HepG2 (cell line): Measurements from ENCODE around the gene DHFR2. TPM values are rescaled to one million over a fixed set of nuclear protein-coding genes. Genes with fewer than 3 reads are reported as not detected.

ENCODE experiments used
- ATAC-seq: fragments of 200-7000 bp; cut with Tn5 transposase; 3 replicates; pipeline ENCODE4 v1.9.1; 2020; ENCODE audit warnings: mild to moderate bottlenecking, moderate library complexity
- BruUV-seq: library from RNA; stranded (reverse); fragments of 400-500 nt; replicated peaks from 2 replicates; lab custom pipeline; 2021; lab: Mats Ljungman, UMichigan
- CTCF ChIA-PET: fragments of 300-600 bp; formaldehyde crosslinking; extraction: SDS; loops from one replicate; lab custom pipeline; 2021; ENCODE audit warnings: low total read pairs, inconsistent platforms, low intra/inter-chr PET ratio; lab: Yijun Ruan, JAX
- POLR2A ChIA-PET: fragments of 350-600 bp; sonication (Branson Sonifier 250); formaldehyde crosslinking; loops from one replicate; lab custom pipeline; 2020; ENCODE audit warnings: antibody characterized with exemption, inconsistent platforms; lab: Yijun Ruan, JAX
- DNase-seq: peaks from one replicate; pipeline ENCODE4 v3.0.0-alpha.2; 2015; ENCODE audit warnings: low spot score
- FAIRE-seq: peaks from 3 replicates; lab custom pipeline; 2011; peaks lifted over from hg19 to GRCh38; lab: Jason Lieb, UNC
- H2AFZ ChIP-seq: one replicate; pipeline ENCODE4 v1.6.1; 2011; ENCODE audit warnings: low read length, inconsistent platforms
- H3K27ac ChIP-seq: fragments of 300-600 bp; 3 replicates; pipeline ENCODE4 v1.8.0; 2011; ENCODE audit warnings: mixed run types, mild to moderate bottlenecking, mixed read lengths, low read length, inconsistent platforms; ENCODE audit not compliant: insufficient read depth; ENCODE audit errors: extremely low read length
- H3K27me3 ChIP-seq, 2 experiments: fragments of 200-600 bp in 1 of 2; 2 replicates in 1 of 2; 3 replicates in 1 of 2; pipeline versions ENCODE4 v1.6.0 to v1.8.0; 2011; ENCODE audit warnings: low read length in 2 of 2, mild to moderate bottlenecking in 2 of 2, moderate library complexity in 2 of 2, inconsistent platforms in 1 of 2; ENCODE audit not compliant: insufficient read depth in 2 of 2, control insufficient read depth in 1 of 2
- H3K36me3 ChIP-seq, 2 experiments: fragments of 200-600 bp in 1 of 2; replicated peaks in 1 of 2; 2 replicates in 1 of 2; 3 replicates in 1 of 2; pipeline versions ENCODE4 v1.5.1 to v1.8.0; 2011; ENCODE audit warnings: low read length in 2 of 2, inconsistent platforms in 1 of 2; ENCODE audit not compliant: insufficient read depth in 2 of 2, control insufficient read depth in 1 of 2
- H3K4me1 ChIP-seq: 2 replicates; pipeline ENCODE4 v1.5.1; 2012; ENCODE audit warnings: low read length, inconsistent platforms; ENCODE audit not compliant: insufficient read depth
- H3K4me2 ChIP-seq: 2 replicates; pipeline ENCODE4 v1.6.0; 2011; ENCODE audit warnings: low read depth, low read length, inconsistent platforms
- H3K4me3 ChIP-seq, 3 experiments: fragments of 200-600 bp in 1 of 3; sonication (generic), shearing (Covaris generic) in 1 of 3; replicated peaks in 1 of 3; 2 replicates each; pipeline ENCODE4 v1.5.1; 2011 to 2016; ENCODE audit warnings: low read length in 3 of 3, inconsistent platforms in 2 of 3, low read depth in 2 of 3, mild to moderate bottlenecking in 2 of 3, control low read depth in 1 of 3, mixed read lengths in 1 of 3; ENCODE audit not compliant: insufficient read depth in 1 of 3
- H3K79me2 ChIP-seq: one replicate; pipeline ENCODE4 v1.6.1; 2011; ENCODE audit warnings: low read length, inconsistent platforms; ENCODE audit not compliant: insufficient read depth
- H3K9ac ChIP-seq: 2 replicates; pipeline ENCODE4 v1.6.0; 2011; ENCODE audit warnings: mild to moderate bottlenecking, low read depth, low read length, inconsistent platforms; ENCODE audit not compliant: insufficient read depth
- H3K9me3 ChIP-seq: 2 replicates; pipeline ENCODE4 v1.5.1; 2012; ENCODE audit warnings: mild to moderate bottlenecking, low read length
- H4K20me1 ChIP-seq: 2 replicates; pipeline ENCODE4 v1.6.0; 2011; ENCODE audit warnings: inconsistent platforms, mild to moderate bottlenecking, low read length, moderate library complexity; ENCODE audit not compliant: insufficient read depth
- CENPT ChIP-seq: sonication (generic); formaldehyde crosslinking; IDR thresholded peaks from 2 replicates; pipeline ENCODE4 v1.8.0; 2022; ENCODE audit warnings: low read depth, mild to moderate bottlenecking, moderate library complexity, missing genetic modification reagents
- DDIT3 ChIP-seq: sonication (generic); formaldehyde crosslinking; IDR thresholded peaks from 2 replicates; pipeline ENCODE4 v1.4.0; 2020; ENCODE audit warnings: mild to moderate bottlenecking, missing genetic modification reagents
- IRX3 ChIP-seq: sonication (generic); formaldehyde crosslinking; IDR thresholded peaks from 2 replicates; pipeline ENCODE4 v1.8.1; 2023; ENCODE audit warnings: mild to moderate bottlenecking, low read depth, missing genetic modification reagents, borderline replicate concordance
- MLLT10 ChIP-seq: sonication (generic); formaldehyde crosslinking; IDR thresholded peaks from 2 replicates; pipeline ENCODE4 v1.4.0; 2020; ENCODE audit warnings: missing genetic modification reagents
- NR2F6 ChIP-seq, 2 experiments: IDR thresholded peaks; 2 replicates each; pipeline ENCODE4 v1.6.1; 2016; ENCODE audit warnings: antibody characterized with exemption in 1 of 2, mild to moderate bottlenecking in 1 of 2
- POLR2AphosphoS2 ChIP-seq: IDR thresholded peaks from 2 replicates; pipeline ENCODE4 v1.6.1; 2011; ENCODE audit warnings: low read depth, low read length, improper control_type of control experiment
- REXO4 ChIP-seq: sonication (generic); formaldehyde crosslinking; IDR thresholded peaks from 2 replicates; pipeline ENCODE4 v1.8.0; 2022; ENCODE audit warnings: missing genetic modification reagents, mild to moderate bottlenecking, borderline replicate concordance
- ZC3H13 ChIP-seq: sonication (generic); formaldehyde crosslinking; IDR thresholded peaks from 2 replicates; pipeline ENCODE4 v1.8.1; 2023; ENCODE audit warnings: mild to moderate bottlenecking, missing genetic modification reagents, moderate library complexity
- ZNF598 ChIP-seq: sonication (generic); formaldehyde crosslinking; IDR thresholded peaks from 2 replicates; pipeline ENCODE4 v1.5.1; 2020; ENCODE audit warnings: mild to moderate bottlenecking, missing genetic modification reagents, borderline replicate concordance
- ZNF766 ChIP-seq: sonication (generic); formaldehyde crosslinking; IDR thresholded peaks from 2 replicates; pipeline ENCODE4 v1.5.0; 2020; ENCODE audit warnings: missing genetic modification reagents, borderline replicate concordance
- ZNF839 ChIP-seq: sonication (generic); formaldehyde crosslinking; IDR thresholded peaks from 2 replicates; pipeline ENCODE4 v1.4.0; 2020; ENCODE audit warnings: missing genetic modification reagents, mild to moderate bottlenecking, borderline replicate concordance
- ZSCAN22 ChIP-seq: sonication (generic); formaldehyde crosslinking; IDR thresholded peaks from 2 replicates; pipeline ENCODE4 v1.4.0; 2020; ENCODE audit warnings: mild to moderate bottlenecking, missing genetic modification reagents
- ZSCAN30 ChIP-seq: sonication (generic); formaldehyde crosslinking; IDR thresholded peaks from 2 replicates; pipeline ENCODE4 v1.5.0; 2020; ENCODE audit warnings: mild to moderate bottlenecking, missing genetic modification reagents
- WGBS: methylation state at CpG from one replicate; pipeline ENCODE4 v1.1.6; 2017; ENCODE audit warnings: low lambda C conversion rate; 5-methylcytosine and 5-hydroxymethylcytosine counted together
- in situ Hi-C: cut with HindIII; loops from 2 replicates; pipeline ENCODE4 v1.10.0; 2017; ENCODE audit warnings: low pct_unique_long_range_greater_than_20kb; ENCODE audit not compliant: extremely low pct_ligation_motif_present
- intact Hi-C: fragments of 100-400 bp; cut with micrococcal nuclease; formaldehyde crosslinking; loops from one replicate; pipeline ENCODE4 v1.10.0; 2022; ENCODE audit not compliant: unreplicated experiment
- polyA plus RNA-seq, 8 experiments: library from polyadenylated mRNA; depleted of rRNA in 3 of 8; stranded (reverse) in 7 of 8; unstranded in 1 of 8; fragments of >200 nt; fragmentation: Illumina TruSeq in 4 of 8; extraction: Trizol in 4 of 8; gene quantifications; 2 replicates each; pipeline versions ENCODE4 v1.2.1 to v1.2.3, GENCODE V29; 2011 to 2016; ENCODE audit warnings: low read depth in 4 of 8, missing spikeins in 1 of 8, mixed read lengths in 1 of 8; ENCODE audit not compliant: insufficient read depth in 1 of 8
- total RNA-seq, 5 experiments: library from RNA; depleted of rRNA; stranded (reverse); fragments of >200 nt; fragmentation: Illumina TruSeq; extraction: Trizol; gene quantifications; 2 replicates each; pipeline ENCODE4 v1.2.3, GENCODE V29; 2016; ENCODE audit warnings: low read depth in 1 of 5
- TF ChIP-seq, protein P1 (sequence below): sonication (generic); formaldehyde crosslinking; IDR thresholded peaks from 2 replicates; pipeline ENCODE4 v1.4.0; 2020; ENCODE audit warnings: missing genetic modification reagents, borderline replicate concordance
- TF ChIP-seq, protein P2 (sequence below): sonication (generic); formaldehyde crosslinking; conservative IDR thresholded peaks from 2 replicates; pipeline ENCODE4 v1.8.0; 2022; ENCODE audit warnings: low read depth, missing genetic modification reagents

DHFR2 gene
- total and polyA plus RNA-seq, 2 of the 13 experiments (the other 11 are each of a cell fraction or from before 2014, with no cell fraction given): 1.4 to 4.6 TPM

DNA sequence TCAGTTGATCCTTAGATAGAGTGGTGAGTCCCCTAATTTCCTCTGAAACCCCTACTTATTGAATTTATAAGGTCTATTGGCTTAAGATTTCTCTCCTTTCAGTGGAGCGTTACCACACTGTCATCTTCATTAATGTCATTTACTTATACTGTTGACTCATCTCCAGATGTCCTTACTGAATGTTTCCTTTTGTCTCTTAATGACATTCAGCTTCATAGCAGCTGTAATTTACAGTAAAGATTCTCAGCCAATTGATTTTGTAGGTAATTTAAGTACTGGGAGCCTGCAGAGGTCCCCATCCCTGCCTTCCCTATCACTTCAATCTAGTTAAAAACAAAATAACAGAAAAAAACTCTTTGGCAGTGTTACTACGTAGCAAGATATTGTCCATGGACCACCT lies 53.1 kb downstream of the DHFR2 start:
- H2AFZ ChIP-seq: no peak overlapping the region
- in situ Hi-C loops (loop anchor here (10.0 kb wide), 1 partner anchor 55 kb away; the partner anchor contains the start of genes DHFR2 and NSUN3), intact Hi-C loops (loop anchor here (10.0 kb wide), 1 partner anchor 235 kb away; no protein-coding TSS in a partner anchor)
- no TSS peak for BruUV-seq
- no peaks in the 10 kb centered on the region for H3K4me1 ChIP-seq
- CTCF ChIA-PET: no interaction called here
- H3K27me3 ChIP-seq: no peaks in the 10 kb centered on the region
- POLR2A ChIA-PET: no interaction called here
- FAIRE-seq (no peak), DNase-seq (no peak), ATAC-seq (no peak)
- H3K9me3 ChIP-seq: no peaks in the 10 kb centered on the region
- H3K4me3 ChIP-seq: no peak overlapping the region
- no peaks in the 10 kb centered on the region for H3K36me3 ChIP-seq
- no peak overlapping the region for H3K9ac ChIP-seq
- WGBS: 98% methylated on average over 2 of the region's 2 CpGs
- H4K20me1 ChIP-seq: no peaks in the 10 kb centered on the region
- H3K27ac ChIP-seq: no peak overlapping the region
- no peak overlapping the region for H3K4me2 ChIP-seq
- no peak for TF ChIP-seq ZNF766 (CRISPR knock-in tag)
- TF ChIP-seq NR2F6 (IDR thresholded peaks at IDR 0.05): no peak
- TF ChIP-seq NR2F6 (CRISPR knock-in tag; IDR thresholded peaks at IDR 0.05): no peak
- TF ChIP-seq DDIT3 (CRISPR knock-in tag): no peak
- no peak for TF ChIP-seq ZSCAN30 (CRISPR knock-in tag)
- no peak for TF ChIP-seq IRX3 (CRISPR knock-in tag)
- no peak for TF ChIP-seq ZC3H13 (CRISPR knock-in tag)
- TF ChIP-seq ZSCAN22 (CRISPR knock-in tag): no peak
- no peaks in the 10 kb centered on the region for H3K79me2 ChIP-seq

DNA sequence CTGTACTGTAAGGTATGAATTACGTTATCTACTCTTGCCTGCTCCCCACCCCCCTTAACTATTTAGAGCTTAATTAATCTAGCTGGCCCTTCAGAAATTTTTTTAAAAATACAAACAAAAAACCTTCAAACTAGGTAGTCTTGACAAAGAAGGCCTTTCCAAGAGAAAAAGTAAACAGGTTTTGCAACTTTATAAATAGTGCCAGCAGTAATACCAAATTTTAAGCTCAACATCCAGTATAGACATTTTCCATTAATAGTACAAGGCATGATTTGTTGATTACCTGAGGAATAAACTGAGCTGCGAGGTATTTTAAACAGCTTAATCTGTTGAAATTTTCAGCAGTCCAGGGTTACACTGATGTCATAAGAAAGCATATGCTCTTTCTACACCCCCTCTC lies 54.5 kb downstream of the DHFR2 start:
- intact Hi-C loops: loop anchor here (10.0 kb wide), 1 partner anchor 237 kb away; no protein-coding TSS in a partner anchor
- no peak overlapping the region for H2AFZ ChIP-seq
- 96% methylated on average over 2 of the region's 2 CpGs for WGBS
- ATAC-seq: no peak
- H3K4me2 ChIP-seq: no peak overlapping the region
- CTCF ChIA-PET: no interaction called here
- H3K27me3 ChIP-seq: no peaks in the 10 kb centered on the region
- H3K9ac ChIP-seq: no peak overlapping the region
- in situ Hi-C loops: loop anchor here (10.0 kb wide), 1 partner anchor 57 kb away; the partner anchor contains the start of genes DHFR2 and NSUN3
- no peak overlapping the region for H3K27ac ChIP-seq
- no TSS peak for BruUV-seq
- no peak overlapping the region for H3K4me3 ChIP-seq
- H3K9me3 ChIP-seq: no peaks in the 10 kb centered on the region
- H3K4me1 ChIP-seq: no peaks in the 10 kb centered on the region
- FAIRE-seq: no peak
- no peaks in the 10 kb centered on the region for H4K20me1 ChIP-seq
- DNase-seq: no peak
- no peaks in the 10 kb centered on the region for H3K79me2 ChIP-seq
- POLR2A ChIA-PET: no interaction called here
- H3K36me3 ChIP-seq: no peaks in the 10 kb centered on the region
- TF ChIP-seq MLLT10 (CRISPR knock-in tag) (no peak), POLR2AphosphoS2 (no peak), ZNF839 (CRISPR knock-in tag) (no peak), ZNF598 (CRISPR knock-in tag) (no peak), CENPT (CRISPR knock-in tag) (no peak), REXO4 (CRISPR knock-in tag) (no peak)
- TF ChIP-seq, protein P1, sequence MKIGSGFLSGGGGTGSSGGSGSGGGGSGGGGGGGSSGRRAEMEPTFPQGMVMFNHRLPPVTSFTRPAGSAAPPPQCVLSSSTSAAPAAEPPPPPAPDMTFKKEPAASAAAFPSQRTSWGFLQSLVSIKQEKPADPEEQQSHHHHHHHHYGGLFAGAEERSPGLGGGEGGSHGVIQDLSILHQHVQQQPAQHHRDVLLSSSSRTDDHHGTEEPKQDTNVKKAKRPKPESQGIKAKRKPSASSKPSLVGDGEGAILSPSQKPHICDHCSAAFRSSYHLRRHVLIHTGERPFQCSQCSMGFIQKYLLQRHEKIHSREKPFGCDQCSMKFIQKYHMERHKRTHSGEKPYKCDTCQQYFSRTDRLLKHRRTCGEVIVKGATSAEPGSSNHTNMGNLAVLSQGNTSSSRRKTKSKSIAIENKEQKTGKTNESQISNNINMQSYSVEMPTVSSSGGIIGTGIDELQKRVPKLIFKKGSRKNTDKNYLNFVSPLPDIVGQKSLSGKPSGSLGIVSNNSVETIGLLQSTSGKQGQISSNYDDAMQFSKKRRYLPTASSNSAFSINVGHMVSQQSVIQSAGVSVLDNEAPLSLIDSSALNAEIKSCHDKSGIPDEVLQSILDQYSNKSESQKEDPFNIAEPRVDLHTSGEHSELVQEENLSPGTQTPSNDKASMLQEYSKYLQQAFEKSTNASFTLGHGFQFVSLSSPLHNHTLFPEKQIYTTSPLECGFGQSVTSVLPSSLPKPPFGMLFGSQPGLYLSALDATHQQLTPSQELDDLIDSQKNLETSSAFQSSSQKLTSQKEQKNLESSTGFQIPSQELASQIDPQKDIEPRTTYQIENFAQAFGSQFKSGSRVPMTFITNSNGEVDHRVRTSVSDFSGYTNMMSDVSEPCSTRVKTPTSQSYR: no peak
- TF ChIP-seq, protein P2, sequence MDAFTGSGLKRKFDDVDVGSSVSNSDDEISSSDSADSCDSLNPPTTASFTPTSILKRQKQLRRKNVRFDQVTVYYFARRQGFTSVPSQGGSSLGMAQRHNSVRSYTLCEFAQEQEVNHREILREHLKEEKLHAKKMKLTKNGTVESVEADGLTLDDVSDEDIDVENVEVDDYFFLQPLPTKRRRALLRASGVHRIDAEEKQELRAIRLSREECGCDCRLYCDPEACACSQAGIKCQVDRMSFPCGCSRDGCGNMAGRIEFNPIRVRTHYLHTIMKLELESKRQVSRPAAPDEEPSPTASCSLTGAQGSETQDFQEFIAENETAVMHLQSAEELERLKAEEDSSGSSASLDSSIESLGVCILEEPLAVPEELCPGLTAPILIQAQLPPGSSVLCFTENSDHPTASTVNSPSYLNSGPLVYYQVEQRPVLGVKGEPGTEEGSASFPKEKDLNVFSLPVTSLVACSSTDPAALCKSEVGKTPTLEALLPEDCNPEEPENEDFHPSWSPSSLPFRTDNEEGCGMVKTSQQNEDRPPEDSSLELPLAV: no peak
